ENCODE measurements around the gene CHD5. TPM values are rescaled to one million over a fixed set of nuclear protein-coding genes. Genes with fewer than 3 reads are reported as not detected.

CHD5 gene
- total RNA-seq, 1 experiment from 2014 or later = 0.39 TPM

DNA sequence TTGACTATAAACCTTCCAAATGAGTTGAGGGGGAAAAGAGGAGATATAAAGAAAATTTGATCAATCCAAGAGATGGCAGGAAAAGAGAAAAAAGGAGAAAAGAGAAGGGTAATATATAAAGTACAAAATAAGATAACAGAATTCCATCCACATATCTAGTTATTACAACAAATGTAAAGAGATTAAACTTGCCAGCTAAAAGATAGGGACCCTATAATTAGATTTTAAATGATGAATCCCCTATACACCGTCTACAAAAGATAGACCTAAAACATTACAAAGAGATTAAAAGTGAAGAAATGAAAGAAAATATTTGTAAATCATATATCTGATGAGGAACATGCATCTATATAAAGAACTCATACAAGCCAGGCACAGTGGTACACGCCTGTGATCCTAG lies 63.1 kb downstream of the CHD5 start:
- Mint-ChIP-seq H3K9me3 (ENCODE audit: unreplicated experiment) (peaks cover 13% of the 10 kb centered on the region), H3K27me3 (ENCODE audit: insufficient read depth, unreplicated experiment) (peaks cover 5% of the 10 kb centered on the region), H3K4me1 (ENCODE audit: low read depth, unreplicated experiment) (no peaks in the 10 kb centered on the region), H3K27ac (ENCODE audit: unreplicated experiment) (no peak overlapping the region), H3K36me3 (ENCODE audit: insufficient read depth, unreplicated experiment) (no peaks in the 10 kb centered on the region), H3K4me3 (ENCODE audit: unreplicated experiment) (no peak overlapping the region)
- Histone ChIP-seq H3K9me3 (no peaks in the 10 kb centered on the region), H3K4me1 (no peaks in the 10 kb centered on the region), H3K36me3 (ENCODE audit: control insufficient read depth, insufficient read depth, low read length) (no peaks in the 10 kb centered on the region), H3K27me3 (replicated peaks; ENCODE audit: control insufficient read depth, insufficient read depth, low read length) (no peaks in the 10 kb centered on the region), H3K4me3 (ENCODE audit: low read depth, low read length) (no peak overlapping the region)
- intact Hi-C loops (cut with micrococcal nuclease; ENCODE audit: unreplicated experiment) = no loop called here
- CTCF ChIA-PET = no interaction called here
- TF ChIP-seq, protein P1, sequence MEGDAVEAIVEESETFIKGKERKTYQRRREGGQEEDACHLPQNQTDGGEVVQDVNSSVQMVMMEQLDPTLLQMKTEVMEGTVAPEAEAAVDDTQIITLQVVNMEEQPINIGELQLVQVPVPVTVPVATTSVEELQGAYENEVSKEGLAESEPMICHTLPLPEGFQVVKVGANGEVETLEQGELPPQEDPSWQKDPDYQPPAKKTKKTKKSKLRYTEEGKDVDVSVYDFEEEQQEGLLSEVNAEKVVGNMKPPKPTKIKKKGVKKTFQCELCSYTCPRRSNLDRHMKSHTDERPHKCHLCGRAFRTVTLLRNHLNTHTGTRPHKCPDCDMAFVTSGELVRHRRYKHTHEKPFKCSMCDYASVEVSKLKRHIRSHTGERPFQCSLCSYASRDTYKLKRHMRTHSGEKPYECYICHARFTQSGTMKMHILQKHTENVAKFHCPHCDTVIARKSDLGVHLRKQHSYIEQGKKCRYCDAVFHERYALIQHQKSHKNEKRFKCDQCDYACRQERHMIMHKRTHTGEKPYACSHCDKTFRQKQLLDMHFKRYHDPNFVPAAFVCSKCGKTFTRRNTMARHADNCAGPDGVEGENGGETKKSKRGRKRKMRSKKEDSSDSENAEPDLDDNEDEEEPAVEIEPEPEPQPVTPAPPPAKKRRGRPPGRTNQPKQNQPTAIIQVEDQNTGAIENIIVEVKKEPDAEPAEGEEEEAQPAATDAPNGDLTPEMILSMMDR (IDR thresholded peaks at IDR 0.05; ENCODE audit: insufficient read depth in 1 of 2, low read depth in 1 of 2, low read length in 1 of 2, severe bottlenecking in 1 of 2, unreplicated experiment in 1 of 2) = no peak
- no peak for DNase-seq
- BruUV-seq (replicated peaks) = no TSS peak
- POLR2A ChIA-PET = no interaction called here

DNA sequence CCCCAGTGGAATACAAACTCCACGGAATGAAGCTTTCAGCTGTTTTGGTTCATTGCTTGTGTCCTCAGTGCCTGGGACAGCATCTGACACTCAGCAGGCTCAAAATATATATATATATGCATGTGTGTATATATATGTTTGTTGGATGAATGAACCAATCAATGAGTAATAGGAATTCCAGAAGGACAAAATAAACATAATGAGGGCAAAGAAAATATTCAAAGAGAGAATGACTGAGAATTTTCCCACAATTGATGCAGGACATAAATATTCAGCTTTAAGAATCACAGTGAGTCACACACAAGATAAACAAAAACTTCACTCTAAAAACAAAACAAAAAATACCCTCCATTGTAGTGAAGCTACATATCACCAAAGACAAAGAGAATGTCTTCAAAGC lies 64.0 kb downstream of the CHD5 start:
- intact Hi-C loops (cut with micrococcal nuclease; ENCODE audit: unreplicated experiment) = no loop called here
- Mint-ChIP-seq H3K4me3 (ENCODE audit: unreplicated experiment) (no peak overlapping the region), H3K27me3 (ENCODE audit: insufficient read depth, unreplicated experiment) (peaks cover 5% of the 10 kb centered on the region), H3K4me1 (ENCODE audit: low read depth, unreplicated experiment) (no peaks in the 10 kb centered on the region), H3K27ac (ENCODE audit: unreplicated experiment) (no peak overlapping the region), H3K36me3 (ENCODE audit: insufficient read depth, unreplicated experiment) (no peaks in the 10 kb centered on the region), H3K9me3 (ENCODE audit: unreplicated experiment) (peaks cover 13% of the 10 kb centered on the region)
- no peak for DNase-seq
- Histone ChIP-seq H3K9me3 (no peaks in the 10 kb centered on the region), H3K27me3 (replicated peaks; ENCODE audit: control insufficient read depth, insufficient read depth, low read length) (no peaks in the 10 kb centered on the region), H3K4me1 (no peaks in the 10 kb centered on the region), H3K36me3 (ENCODE audit: control insufficient read depth, insufficient read depth, low read length) (no peaks in the 10 kb centered on the region), H3K4me3 (ENCODE audit: low read depth, low read length) (no peak overlapping the region)
- TF ChIP-seq, protein P1 (IDR thresholded peaks at IDR 0.05; ENCODE audit: insufficient read depth in 1 of 2, low read depth in 1 of 2, low read length in 1 of 2, severe bottlenecking in 1 of 2, unreplicated experiment in 1 of 2) = no peak
- no TSS peak for BruUV-seq (replicated peaks)
- POLR2A ChIA-PET = no interaction called here
- CTCF ChIA-PET = no interaction called here

DNA sequence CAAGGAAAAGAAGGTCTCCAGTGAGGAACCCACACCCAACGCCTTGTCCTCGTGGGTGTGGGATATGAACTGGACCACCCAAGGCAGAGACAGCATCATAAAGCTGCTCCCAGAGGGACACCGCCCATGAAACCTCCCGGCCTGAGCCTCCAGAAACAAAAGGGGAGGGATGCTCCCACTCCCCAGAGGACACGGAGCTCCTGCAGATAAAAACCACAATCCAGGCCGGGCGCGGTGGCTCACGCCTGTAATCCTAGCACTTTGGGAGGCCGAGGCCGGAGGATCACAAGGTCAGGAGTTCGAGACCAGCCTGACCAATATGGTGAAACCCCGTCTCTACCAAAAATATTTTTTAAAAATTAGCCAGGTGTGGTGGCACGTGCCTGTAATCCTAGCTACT lies 66.4 kb downstream of the CHD5 start:
- CTCF ChIA-PET = no interaction called here
- H3K27me3 ChIP-seq (replicated peaks; ENCODE audit: control insufficient read depth, insufficient read depth, low read length) = no peaks in the 10 kb centered on the region
- no peaks in the 10 kb centered on the region for H3K36me3 Mint-ChIP-seq (ENCODE audit: insufficient read depth, unreplicated experiment)
- POLR2A ChIA-PET = no interaction called here
- H3K9me3 Mint-ChIP-seq (ENCODE audit: unreplicated experiment) = peaks cover 13% of the 10 kb centered on the region
- no peak overlapping the region for H3K27ac Mint-ChIP-seq (ENCODE audit: unreplicated experiment)
- no peak overlapping the region for H3K4me3 ChIP-seq (ENCODE audit: low read depth, low read length)
- H3K27me3 Mint-ChIP-seq (ENCODE audit: insufficient read depth, unreplicated experiment) = peaks cover 5% of the 10 kb centered on the region
- H3K9me3 ChIP-seq = no peaks in the 10 kb centered on the region
- DNase-seq = no peak
- no TSS peak for BruUV-seq (replicated peaks)
- H3K4me3 Mint-ChIP-seq (ENCODE audit: unreplicated experiment) = no peak overlapping the region
- TF ChIP-seq, protein P1 (IDR thresholded peaks at IDR 0.05; ENCODE audit: insufficient read depth in 1 of 2, low read depth in 1 of 2, low read length in 1 of 2, severe bottlenecking in 1 of 2, unreplicated experiment in 1 of 2) = no peak
- no peaks in the 10 kb centered on the region for H3K4me1 ChIP-seq
- intact Hi-C loops (cut with micrococcal nuclease; ENCODE audit: unreplicated experiment) = no loop called here
- H3K36me3 ChIP-seq (ENCODE audit: control insufficient read depth, insufficient read depth, low read length) = no peaks in the 10 kb centered on the region
- no peaks in the 10 kb centered on the region for H3K4me1 Mint-ChIP-seq (ENCODE audit: low read depth, unreplicated experiment)
